Measurements from ENCODE around the gene RELN. TPM values are rescaled to one million over a fixed set of nuclear protein-coding genes. Genes with fewer than 3 reads are reported as not detected.

RELN gene
- total and polyA plus RNA-seq, 2 of the 13 experiments (the other 11 are each of a cell fraction or from before 2014, with no cell fraction given): 315 to 332 TPM

DNA sequence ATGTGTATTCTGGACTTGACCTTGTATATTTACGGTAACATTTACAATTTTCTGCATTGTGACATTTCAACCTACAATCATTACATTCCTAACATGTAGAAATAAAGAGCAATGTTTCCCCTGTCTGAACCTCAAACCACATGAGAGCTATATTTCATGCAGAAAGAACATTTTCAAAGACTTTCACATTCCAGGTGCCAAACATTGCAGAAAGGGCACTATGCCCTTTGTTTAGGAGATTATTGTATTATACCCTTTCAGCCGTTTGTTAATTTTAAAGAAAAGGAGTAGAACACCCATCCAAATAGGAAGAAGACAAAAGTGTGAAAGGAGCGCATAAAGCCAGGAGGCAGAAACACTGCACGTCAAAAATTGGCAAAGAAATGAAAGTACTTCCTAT is 260.4 kb downstream of the RELN start:
- no peak for DNase-seq (ENCODE audit: low spot score)
- 0 out of 2 replicates have a peak, but pooled peaks cover 2% of the 10 kb centered on the region for H3K4me1 ChIP-seq (ENCODE audit: insufficient read depth, low read length)
- H3K4me3 ChIP-seq (replicated peaks in 1 of 3; ENCODE audit: insufficient read depth in 1 of 3, low read depth in 2 of 3, low read length in 3 of 3): no peak overlapping the region
- ChIA-PET CTCF (ENCODE audit: low intra/inter-chr PET ratio, low total read pairs) (no interaction called here), POLR2A (no interaction called here)
- in situ Hi-C loops (cut with HindIII; ENCODE audit: extremely low pct_ligation_motif_present, low pct_unique_long_range_greater_than_20kb): no loop called here
- no TSS peak for BruUV-seq (replicated peaks)
- no peak for TF ChIP-seq KLF6 (CRISPR knock-in tag; IDR thresholded peaks at IDR 0.05)
- TF ChIP-seq ZNF343 (CRISPR knock-in tag; IDR thresholded peaks at IDR 0.05): no peak
- no peak for TF ChIP-seq ZNF232 (CRISPR knock-in tag; IDR thresholded peaks at IDR 0.05; ENCODE audit: borderline replicate concordance)
- no peak for TF ChIP-seq ZNF124 (CRISPR knock-in tag; IDR thresholded peaks at IDR 0.05)
- TF ChIP-seq MIER3 (CRISPR knock-in tag; IDR thresholded peaks at IDR 0.05; ENCODE audit: borderline replicate concordance): no peak
- TF ChIP-seq, protein P1, sequence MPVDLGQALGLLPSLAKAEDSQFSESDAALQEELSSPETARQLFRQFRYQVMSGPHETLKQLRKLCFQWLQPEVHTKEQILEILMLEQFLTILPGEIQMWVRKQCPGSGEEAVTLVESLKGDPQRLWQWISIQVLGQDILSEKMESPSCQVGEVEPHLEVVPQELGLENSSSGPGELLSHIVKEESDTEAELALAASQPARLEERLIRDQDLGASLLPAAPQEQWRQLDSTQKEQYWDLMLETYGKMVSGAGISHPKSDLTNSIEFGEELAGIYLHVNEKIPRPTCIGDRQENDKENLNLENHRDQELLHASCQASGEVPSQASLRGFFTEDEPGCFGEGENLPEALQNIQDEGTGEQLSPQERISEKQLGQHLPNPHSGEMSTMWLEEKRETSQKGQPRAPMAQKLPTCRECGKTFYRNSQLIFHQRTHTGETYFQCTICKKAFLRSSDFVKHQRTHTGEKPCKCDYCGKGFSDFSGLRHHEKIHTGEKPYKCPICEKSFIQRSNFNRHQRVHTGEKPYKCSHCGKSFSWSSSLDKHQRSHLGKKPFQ (CRISPR knock-in tag; IDR thresholded peaks at IDR 0.05; ENCODE audit: insufficient replicate concordance): no peak
- no peak for TF ChIP-seq ZNF260 (CRISPR knock-in tag; IDR thresholded peaks at IDR 0.05; ENCODE audit: borderline replicate concordance, low read depth)
- no peak for TF ChIP-seq ZNF33A (CRISPR knock-in tag; IDR thresholded peaks at IDR 0.05; ENCODE audit: borderline replicate concordance)
- TF ChIP-seq ZNF12 (CRISPR knock-in tag; IDR thresholded peaks at IDR 0.05): no peak
- no peak for TF ChIP-seq XRCC5 (optimal IDR thresholded peaks at IDR 0.05; ENCODE audit: low read length)
- no peak for TF ChIP-seq ZNF850 (CRISPR knock-in tag; conservative IDR thresholded peaks at IDR 0.05)
- TF ChIP-seq ZNF44 (CRISPR knock-in tag; IDR thresholded peaks at IDR 0.05): no peak
- TF ChIP-seq ZNF570 (CRISPR knock-in tag; IDR thresholded peaks at IDR 0.05; ENCODE audit: borderline replicate concordance): no peak
- no peak for TF ChIP-seq IRX3 (CRISPR knock-in tag; IDR thresholded peaks at IDR 0.05; ENCODE audit: borderline replicate concordance, low read depth)
- H3K9ac ChIP-seq (ENCODE audit: insufficient read depth, low read depth, low read length): no peak overlapping the region
- H3K4me2 ChIP-seq (ENCODE audit: low read depth, low read length): no peak overlapping the region
- no peaks in the 10 kb centered on the region for H3K9me3 ChIP-seq (ENCODE audit: low read length)
- no peaks in the 10 kb centered on the region for H3K79me2 ChIP-seq (ENCODE audit: insufficient read depth, low read length)
- WGBS (ENCODE audit: low lambda C conversion rate): 78% methylated on average over 4 of the region's 4 CpGs
- H3K36me3 ChIP-seq (replicated peaks in 1 of 2; ENCODE audit: control insufficient read depth in 1 of 2, insufficient read depth in 2 of 2, low read length in 2 of 2): peaks cover 0 to 9% of the 10 kb centered on the region in 2 experiments; a peak in 1 of 5 replicates
- no peaks in the 10 kb centered on the region for H4K20me1 ChIP-seq (ENCODE audit: insufficient read depth, low read length)
- no peak overlapping the region for H2AFZ ChIP-seq (ENCODE audit: low read length)
- FAIRE-seq: no peak
- H3K27me3 ChIP-seq (ENCODE audit: control insufficient read depth in 1 of 2, insufficient read depth in 2 of 2, low read length in 2 of 2): no peaks in the 10 kb centered on the region
- no peak overlapping the region for H3K27ac ChIP-seq (ENCODE audit: extremely low read length, insufficient read depth, low read length)
- no peak for ATAC-seq
- intact Hi-C loops (cut with micrococcal nuclease; ENCODE audit: unreplicated experiment): no loop called here
